CD4-positive, alpha-beta T cell (primary cell): ENCODE measurements around the gene SLC49A4. TPM values are rescaled to one million over a fixed set of nuclear protein-coding genes. Genes with fewer than 3 reads are reported as not detected.

Experiments used
- ATAC-seq: fragments of 200-7000 bp; cut with Tn5 transposase; one replicate; pipeline ENCODE4 v1.10.0; 2022; ENCODE audit warnings: mild to moderate bottlenecking; ENCODE audit not compliant: poor library complexity
- CTCF ChIA-PET: fragments of 350-600 bp; sonication (Branson Sonifier 250); formaldehyde crosslinking; loops from one replicate; lab custom pipeline; 2021; ENCODE audit warnings: antibody characterized with exemption, inconsistent platforms; lab: Charles Lee
- POLR2A ChIA-PET: fragments of 350-600 bp; sonication (Branson Sonifier 250); formaldehyde crosslinking; loops from one replicate; lab custom pipeline; 2021; ENCODE audit warnings: antibody characterized with exemption, inconsistent platforms; lab: Charles Lee
- DNase-seq, 14 experiments: peaks; one replicate each; pipeline ENCODE4 v3.0.0-alpha.2; 2013 to 2020; ENCODE audit warnings: mixed read lengths in 2 of 14
- H3K27ac ChIP-seq, 2 donors: one replicate each; pipeline versions ENCODE4 v1.5.1 to v1.7.0; 2013; ENCODE audit warnings: low read length in 2 of 2, low read depth in 1 of 2, mild to moderate bottlenecking in 1 of 2
- H3K27me3 ChIP-seq, 2 experiments: 1 replicate in 1 of 2; 2 replicates in 1 of 2; pipeline versions ENCODE4 v1.6.1 to v1.7.0; 2013; ENCODE audit warnings: low read length in 2 of 2, control low read depth in 1 of 2, mild to moderate bottlenecking in 1 of 2, moderate library complexity in 1 of 2; ENCODE audit not compliant: insufficient read depth in 2 of 2, control insufficient read depth in 1 of 2
- H3K36me3 ChIP-seq: one replicate; pipeline ENCODE4 v1.6.1; 2013; ENCODE audit warnings: low read length, control low read depth; ENCODE audit not compliant: insufficient read depth
- H3K4me1 ChIP-seq: one replicate; pipeline ENCODE4 v1.6.1; 2013; ENCODE audit warnings: low read length, control low read depth; ENCODE audit not compliant: insufficient read depth
- H3K4me3 ChIP-seq: one replicate; pipeline ENCODE4 v1.5.1; 2013; ENCODE audit warnings: mild to moderate bottlenecking, low read length, moderate library complexity
- H3K9me3 ChIP-seq, 2 experiments: 1 replicate in 1 of 2; 2 replicates in 1 of 2; pipeline versions ENCODE4 v1.6.1 to v1.7.0; 2013; ENCODE audit warnings: low read length in 2 of 2, mild to moderate bottlenecking in 2 of 2, control low read depth in 1 of 2, moderate library complexity in 1 of 2; ENCODE audit not compliant: control insufficient read depth in 1 of 2, insufficient read depth in 1 of 2
- H3K27ac Mint-ChIP-seq: one replicate; pipeline ENCODE4 v1.8.0; 2020; ENCODE audit warnings: mixed read lengths
- H3K27me3 Mint-ChIP-seq: one replicate; pipeline ENCODE4 v1.8.0; 2021; ENCODE audit warnings: mixed read lengths
- H3K36me3 Mint-ChIP-seq: one replicate; pipeline ENCODE4 v1.8.0; 2021; ENCODE audit warnings: low read depth, mixed read lengths
- H3K4me1 Mint-ChIP-seq: one replicate; pipeline ENCODE4 v1.8.0; 2021; ENCODE audit warnings: low read depth, mixed read lengths
- H3K4me3 Mint-ChIP-seq: one replicate; pipeline ENCODE4 v1.8.0; 2020; ENCODE audit warnings: mild to moderate bottlenecking, mixed read lengths
- H3K9me3 Mint-ChIP-seq: one replicate; pipeline ENCODE4 v1.8.0; 2020; ENCODE audit warnings: mixed read lengths
- intact Hi-C, 2 experiments: fragments of 100-400 bp; cut with DNase I in 1 of 2; cut with micrococcal nuclease in 1 of 2; formaldehyde crosslinking; loops; one replicate each; pipeline versions ENCODE4 v1.15.1 to v1.9.0; 2023 to 2025; cut with DNase I, micrococcal nuclease
- total RNA-seq, 174 experiments: library from RNA in 2 of 174; stranded (reverse) in 2 of 174; gene quantifications; one replicate each; pipeline ENCODE4 v1.2.3 and lab custom pipeline; 2021 to 2026
- TF ChIP-seq, protein P1 (sequence below): fragments of 200-600 bp; IDR thresholded peaks from one replicate; pipeline ENCODE4 v1.8.0; 2022; ENCODE audit warnings: antibody characterized with exemption, mild to moderate bottlenecking

The SLC49A4 gene
- total RNA-seq, 2 experiments from 2014 or later: 4.7 to 5.1 TPM

DNA sequence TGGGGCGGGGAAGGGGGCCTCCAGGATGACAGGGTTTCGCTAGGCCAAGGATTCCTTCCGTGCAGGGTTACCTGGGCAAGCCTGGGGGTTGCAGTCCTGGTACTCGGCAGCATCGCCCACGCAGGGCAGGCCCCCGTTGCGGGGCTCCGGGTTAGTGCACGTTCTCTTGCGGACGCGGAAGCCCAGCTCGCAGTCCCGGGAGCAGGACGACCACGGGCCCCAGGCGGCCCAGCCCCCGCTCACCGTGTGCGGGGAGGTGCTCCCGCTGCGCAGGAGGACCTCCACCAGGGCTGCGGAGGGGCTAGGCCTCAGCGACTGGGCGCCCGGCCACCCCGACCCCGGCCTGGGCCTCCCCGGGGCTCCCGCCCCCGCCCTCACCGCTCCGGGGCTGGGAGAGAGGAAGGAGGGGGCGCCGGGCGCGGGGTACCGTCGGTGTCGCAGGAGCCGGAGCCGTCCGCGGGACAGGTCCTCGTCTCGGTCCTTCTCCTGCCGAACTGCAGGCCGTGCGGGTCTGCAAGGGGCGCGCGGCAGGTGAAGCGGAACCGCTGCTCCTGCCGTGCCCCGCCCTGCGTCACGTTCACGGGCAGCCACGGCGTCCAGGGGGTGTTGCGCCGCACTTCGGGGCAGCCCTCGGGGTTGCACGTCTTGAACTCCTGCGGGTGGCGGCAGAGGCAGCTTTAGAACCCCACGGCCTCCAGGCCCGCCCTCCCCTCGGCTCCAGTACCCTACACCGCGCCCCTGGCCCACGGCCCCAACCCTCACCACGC lies 118.1 kb downstream of the SLC49A4 start:
- DNase-seq (no peak), ATAC-seq (no peak)
- Mint-ChIP-seq H3K27ac (no peak overlapping the region), H3K36me3 (no peaks in the 10 kb centered on the region), H3K4me3 (peak overlapping the region; percentile 45), H3K27me3 (peaks cover 41% of the 10 kb centered on the region), H3K4me1 (peaks cover 12% of the 10 kb centered on the region), H3K9me3 (no peaks in the 10 kb centered on the region)
- ChIA-PET CTCF (no interaction called here), POLR2A (no interaction called here)
- intact Hi-C loops: loop anchor here in 1 of 2 experiments (10.0 kb wide), 1 partner anchor 712 kb away; no protein-coding TSS in a partner anchor
- no peaks in the 10 kb centered on the region for H3K36me3 ChIP-seq
- H3K9me3 ChIP-seq: no peaks in the 10 kb centered on the region
- no peak overlapping the region for H3K4me3 ChIP-seq
- peaks cover 2% of the 10 kb centered on the region for H3K4me1 ChIP-seq
- peaks cover 8 to 13% of the 10 kb centered on the region in 2 experiments for H3K27me3 ChIP-seq
- no peak overlapping the region for H3K27ac ChIP-seq
- TF ChIP-seq, protein P1, sequence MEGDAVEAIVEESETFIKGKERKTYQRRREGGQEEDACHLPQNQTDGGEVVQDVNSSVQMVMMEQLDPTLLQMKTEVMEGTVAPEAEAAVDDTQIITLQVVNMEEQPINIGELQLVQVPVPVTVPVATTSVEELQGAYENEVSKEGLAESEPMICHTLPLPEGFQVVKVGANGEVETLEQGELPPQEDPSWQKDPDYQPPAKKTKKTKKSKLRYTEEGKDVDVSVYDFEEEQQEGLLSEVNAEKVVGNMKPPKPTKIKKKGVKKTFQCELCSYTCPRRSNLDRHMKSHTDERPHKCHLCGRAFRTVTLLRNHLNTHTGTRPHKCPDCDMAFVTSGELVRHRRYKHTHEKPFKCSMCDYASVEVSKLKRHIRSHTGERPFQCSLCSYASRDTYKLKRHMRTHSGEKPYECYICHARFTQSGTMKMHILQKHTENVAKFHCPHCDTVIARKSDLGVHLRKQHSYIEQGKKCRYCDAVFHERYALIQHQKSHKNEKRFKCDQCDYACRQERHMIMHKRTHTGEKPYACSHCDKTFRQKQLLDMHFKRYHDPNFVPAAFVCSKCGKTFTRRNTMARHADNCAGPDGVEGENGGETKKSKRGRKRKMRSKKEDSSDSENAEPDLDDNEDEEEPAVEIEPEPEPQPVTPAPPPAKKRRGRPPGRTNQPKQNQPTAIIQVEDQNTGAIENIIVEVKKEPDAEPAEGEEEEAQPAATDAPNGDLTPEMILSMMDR: no peak

DNA sequence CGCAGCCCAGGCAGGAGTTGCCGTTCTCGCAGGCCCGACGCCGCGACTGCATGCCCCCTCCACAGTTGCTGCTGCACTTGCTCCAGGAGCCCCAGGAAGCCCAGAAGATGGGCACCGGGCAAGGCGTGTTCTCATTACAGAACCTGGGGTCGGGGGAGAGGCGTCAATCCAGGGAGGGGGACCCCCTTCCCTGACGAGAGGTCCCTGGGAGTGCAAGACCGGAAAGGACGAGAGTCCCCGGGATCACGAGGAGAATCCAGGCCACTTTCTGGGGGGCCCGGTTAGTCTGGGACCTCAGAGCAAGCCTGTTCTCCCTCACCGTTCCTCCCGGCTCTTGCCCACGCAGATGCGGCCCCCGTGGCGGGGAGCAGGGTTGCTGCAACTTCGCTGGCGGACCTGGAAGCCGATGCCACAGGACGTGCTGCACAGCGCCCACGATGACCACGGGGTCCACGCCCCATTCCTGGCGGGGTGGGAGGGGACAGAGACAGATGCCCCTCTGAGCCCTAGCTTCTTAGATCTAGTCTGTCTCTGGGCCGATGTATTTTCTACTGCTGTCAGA lies 118.8 kb downstream of the SLC49A4 start:
- no peak overlapping the region for H3K27ac ChIP-seq
- intact Hi-C loops: loop anchor here in 1 of 2 experiments (10.0 kb wide), 1 partner anchor 711 kb away; no protein-coding TSS in a partner anchor
- no peaks in the 10 kb centered on the region for H3K36me3 ChIP-seq
- H3K36me3 Mint-ChIP-seq: no peaks in the 10 kb centered on the region
- no peak overlapping the region for H3K4me3 ChIP-seq
- no peak for ATAC-seq
- ChIA-PET CTCF (no interaction called here), POLR2A (no interaction called here)
- H3K27me3 ChIP-seq: peaks cover 8 to 13% of the 10 kb centered on the region in 2 experiments
- no peak for DNase-seq
- H3K9me3 Mint-ChIP-seq: no peaks in the 10 kb centered on the region
- no peaks in the 10 kb centered on the region for H3K9me3 ChIP-seq
- H3K4me3 Mint-ChIP-seq: no peak overlapping the region
- peaks cover 2% of the 10 kb centered on the region for H3K4me1 ChIP-seq
- H3K27me3 Mint-ChIP-seq: peaks cover 40% of the 10 kb centered on the region
- TF ChIP-seq, protein P1: no peak
- peaks cover 12% of the 10 kb centered on the region for H3K4me1 Mint-ChIP-seq
- no peak overlapping the region for H3K27ac Mint-ChIP-seq

DNA sequence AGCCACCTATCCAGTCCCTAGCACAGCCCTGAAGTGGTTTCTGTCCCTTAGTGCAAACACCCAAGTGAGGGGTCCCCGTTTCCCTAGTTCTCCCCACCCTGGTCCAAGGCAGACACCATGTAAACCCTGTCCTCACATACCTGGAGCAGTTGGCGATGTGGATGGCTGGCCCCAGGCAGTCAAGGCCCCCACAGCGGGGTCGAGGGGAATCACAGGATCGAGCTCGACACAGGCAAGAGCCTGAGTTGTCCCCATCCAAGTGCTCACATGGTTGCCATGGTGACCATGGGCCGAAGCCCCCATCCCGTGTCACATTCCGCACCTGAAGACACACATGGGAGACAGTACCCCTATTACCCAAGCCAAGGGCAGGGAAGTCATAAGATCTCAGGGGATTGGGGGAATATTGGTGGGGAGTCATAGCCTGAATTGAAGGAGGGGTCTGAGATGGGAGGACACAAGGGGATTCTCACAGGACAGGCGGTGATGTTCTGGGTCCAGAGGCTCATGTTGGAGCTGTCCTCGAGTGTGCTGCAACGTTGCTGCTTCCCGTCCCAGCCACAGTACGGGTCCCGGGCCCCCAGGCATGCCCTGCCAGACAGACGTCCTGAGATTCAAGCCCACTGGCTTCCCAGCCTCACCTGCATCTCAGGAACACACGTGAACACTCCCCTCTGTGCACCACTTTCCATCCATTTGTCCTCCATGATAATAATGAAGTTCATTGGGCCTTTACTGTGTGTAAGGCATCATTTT lies 120.6 kb downstream of the SLC49A4 start:
- ATAC-seq (no peak), DNase-seq (no peak)
- peaks cover 40% of the 10 kb centered on the region for H3K27me3 Mint-ChIP-seq
- H3K4me3 Mint-ChIP-seq: no peak overlapping the region
- peaks cover 12% of the 10 kb centered on the region for H3K4me1 Mint-ChIP-seq
- Histone ChIP-seq H3K27me3 (peaks cover 8 to 13% of the 10 kb centered on the region in 2 experiments), H3K4me1 (peaks cover 2% of the 10 kb centered on the region), H3K36me3 (no peaks in the 10 kb centered on the region), H3K4me3 (no peak overlapping the region), H3K27ac (no peak overlapping the region), H3K9me3 (no peaks in the 10 kb centered on the region)
- H3K36me3 Mint-ChIP-seq: no peaks in the 10 kb centered on the region
- intact Hi-C loops: loop anchor here in 1 of 2 experiments (10.0 kb wide), 1 partner anchor 709 kb away; no protein-coding TSS in a partner anchor
- TF ChIP-seq, protein P1: no peak
- ChIA-PET POLR2A (no interaction called here), CTCF (no interaction called here)
- H3K9me3 Mint-ChIP-seq: no peaks in the 10 kb centered on the region
- no peak overlapping the region for H3K27ac Mint-ChIP-seq
